PC-3 (cell line): ENCODE measurements around the gene DZIP1. TPM values are rescaled to one million over a fixed set of nuclear protein-coding genes. Genes with fewer than 3 reads are reported as not detected.

Experiments used
- ATAC-seq: fragments of 200-7000 bp; cut with Tn5 transposase; 2 replicates; pipeline ENCODE4 v1.9.1; 2020; ENCODE audit warnings: mild to moderate bottlenecking, moderate library complexity
- BruUV-seq: library from RNA; stranded (reverse); fragments of 400-500 nt; replicated peaks from 2 replicates; lab custom pipeline; 2021; lab: Mats Ljungman, UMichigan
- CTCF ChIA-PET: fragments of 300-600 bp; sonication (Branson Sonifier 250); formaldehyde crosslinking; loops from one replicate; lab custom pipeline; 2022; ENCODE audit warnings: antibody characterized with exemption; lab: Charles Lee
- POLR2A ChIA-PET: fragments of 300-600 bp; sonication (Branson Sonifier 250); formaldehyde crosslinking; loops from one replicate; lab custom pipeline; 2022; ENCODE audit warnings: antibody characterized with exemption; ENCODE audit not compliant: unreplicated experiment; lab: Charles Lee
- DNase-seq: peaks from one replicate; pipeline ENCODE4 v3.0.0-alpha.2; 2015
- H2AFZ ChIP-seq: fragments of 300-600 bp; sonication (generic); 2 replicates; pipeline ENCODE4 v1.6.0; 2016; ENCODE audit warnings: antibody characterized with exemption, low read length
- H3F3A ChIP-seq: fragments of 300-600 bp; sonication (generic); one replicate; pipeline ENCODE4 v1.6.0; 2017; ENCODE audit warnings: antibody characterized with exemption, low read length, control low read depth, mild to moderate bottlenecking; ENCODE audit not compliant: unreplicated experiment
- H3K27ac ChIP-seq: fragments of 300-600 bp; sonication (generic); 2 replicates; pipeline ENCODE4 v1.5.1; 2016; ENCODE audit warnings: mild to moderate bottlenecking, low read length
- H3K27me3 ChIP-seq: fragments of 300-600 bp; sonication (generic); 2 replicates; pipeline ENCODE4 v1.6.1; 2016; ENCODE audit warnings: low read length, mixed read lengths
- H3K36me3 ChIP-seq: fragments of 300-600 bp; sonication (generic); 2 replicates; pipeline ENCODE4 v1.6.1; 2016; ENCODE audit warnings: low read depth, mixed run types, low read length, mixed read lengths
- H3K4me1 ChIP-seq: fragments of 300-600 bp; sonication (generic); 2 replicates; pipeline ENCODE4 v1.5.1; 2016; ENCODE audit warnings: low read length; ENCODE audit not compliant: insufficient read depth
- H3K4me2 ChIP-seq: fragments of 300-600 bp; sonication (generic); 2 replicates; pipeline ENCODE4 v1.6.0; 2016; ENCODE audit warnings: low read length
- H3K4me3 ChIP-seq: fragments of 300-600 bp; sonication (generic); 2 replicates; pipeline ENCODE4 v1.5.1; 2016; ENCODE audit warnings: mild to moderate bottlenecking, low read length, mixed read lengths
- H3K79me2 ChIP-seq: fragments of 300-600 bp; sonication (generic); 2 replicates; pipeline ENCODE4 v1.6.1; 2017; ENCODE audit warnings: low read length, mixed read lengths
- H3K9ac ChIP-seq: fragments of 300-600 bp; sonication (generic); 2 replicates; pipeline ENCODE4 v1.6.0; 2016; ENCODE audit warnings: mild to moderate bottlenecking, low read length
- H3K9me2 ChIP-seq: fragments of 300-600 bp; sonication (generic); replicated peaks from 2 replicates; pipeline ENCODE4 v1.6.1; 2016; ENCODE audit warnings: mixed run types, low read length, mixed read lengths
- H3K9me3 ChIP-seq: fragments of 300-600 bp; sonication (generic); 2 replicates; pipeline ENCODE4 v1.6.1; 2016; ENCODE audit warnings: low read length, mixed read lengths
- H4K20me1 ChIP-seq: fragments of 300-600 bp; sonication (generic); 2 replicates; pipeline ENCODE4 v1.6.1; 2016; ENCODE audit warnings: low read length, mixed read lengths
- CTCF ChIP-seq: fragments of 300-600 bp; sonication (generic); conservative IDR thresholded peaks from 2 replicates; pipeline ENCODE4 v1.5.1; 2017; ENCODE audit warnings: antibody characterized with exemption, low read depth, mild to moderate bottlenecking, low read length
- EZH2 ChIP-seq: fragments of 300-600 bp; sonication (generic); IDR thresholded peaks from one replicate; pipeline ENCODE4 v1.6.1; 2017; ENCODE audit warnings: antibody characterized with exemption, mild to moderate bottlenecking, low read length; ENCODE audit not compliant: unreplicated experiment
- EZH2phosphoT487 ChIP-seq: fragments of 300-600 bp; sonication (generic); IDR thresholded peaks from 2 replicates; pipeline ENCODE4 v1.6.1; 2018; ENCODE audit warnings: mild to moderate bottlenecking, antibody characterized with exemption, low read length, borderline replicate concordance
- intact Hi-C: fragments of 100-400 bp; cut with micrococcal nuclease; formaldehyde crosslinking; loops from 2 replicates; pipeline ENCODE4 v1.9.0; 2023
- total RNA-seq: library from RNA; depleted of rRNA; stranded (reverse); fragments of >200 nt; gene quantifications from 2 replicates; pipeline ENCODE4 v1.2.3, GENCODE V29; 2014

The DZIP1 gene
- total RNA-seq, 1 experiment from 2014 or later, result 3.5 TPM

GRCh38 chr13:95628488-95628887 is 16.0 kb downstream of the DZIP1 start:
- intact Hi-C loops, result loop anchor here (10.0 kb wide), 1 partner anchor 94 kb away; no protein-coding TSS in a partner anchor
- Histone ChIP-seq H3K9ac (no peak overlapping the region), H3K27me3 (no peaks in the 10 kb centered on the region), H3F3A (no peaks in the 10 kb centered on the region), H3K9me3 (peaks cover 8% of the 10 kb centered on the region; the same call in 1 of the 2 replicates), H4K20me1 (no peaks in the 10 kb centered on the region), H3K9me2 (no peaks in the 10 kb centered on the region), H3K27ac (no peak overlapping the region), H3K4me3 (no peak overlapping the region), H3K79me2 (no peaks in the 10 kb centered on the region), H3K4me1 (no peaks in the 10 kb centered on the region), H3K36me3 (peaks cover 7% of the 10 kb centered on the region; the same call in 1 of the 2 replicates), H3K4me2 (no peak overlapping the region), H2AFZ (no peak overlapping the region)
- ChIA-PET POLR2A (no interaction called here), CTCF (no interaction called here)
- ATAC-seq (no peak), DNase-seq (no peak)
- TF ChIP-seq EZH2 (no peak), EZH2phosphoT487 (no peak), CTCF (no peak)
- BruUV-seq, result no TSS peak

- Histone ChIP-seq H3K4me1 (no peaks in the 10 kb centered on the region), H3K4me3 (no peak overlapping the region), H3F3A (no peaks in the 10 kb centered on the region), H3K4me2 (no peak overlapping the region), H3K9me2 (no peaks in the 10 kb centered on the region), H4K20me1 (no peaks in the 10 kb centered on the region), H3K36me3 (peaks cover 7% of the 10 kb centered on the region; the same call in 1 of the 2 replicates), H2AFZ (no peak overlapping the region), H3K27me3 (no peaks in the 10 kb centered on the region), H3K79me2 (no peaks in the 10 kb centered on the region), H3K9me3 (peaks cover 8% of the 10 kb centered on the region; the same call in 1 of the 2 replicates), H3K27ac (no peak overlapping the region), H3K9ac (no peak overlapping the region)
- ATAC-seq (no peak), DNase-seq (no peak)
- intact Hi-C loops, result loop anchor here (10.0 kb wide), 1 partner anchor 93 kb away; no protein-coding TSS in a partner anchor
- TF ChIP-seq EZH2phosphoT487 (no peak), CTCF (no peak), EZH2 (no peak)
- CTCF ChIA-PET, result no interaction called here
- BruUV-seq, result no TSS peak
- POLR2A ChIA-PET, result no interaction called here
These were observed 16.9 kb downstream of the DZIP1 start for GRCh38 chr13:95627590-95627989.

GRCh38 chr13:95626768-95627167 is 17.7 kb downstream of the DZIP1 start:
- ATAC-seq (no peak), DNase-seq (no peak)
- Histone ChIP-seq H3K4me3 (no peak overlapping the region), H3K27me3 (no peaks in the 10 kb centered on the region), H3K9ac (no peak overlapping the region), H4K20me1 (no peaks in the 10 kb centered on the region), H3K27ac (no peak overlapping the region), H3K4me1 (no peaks in the 10 kb centered on the region), H3K9me3 (peaks cover 8% of the 10 kb centered on the region; the same call in 1 of the 2 replicates), H3K9me2 (no peaks in the 10 kb centered on the region), H3K36me3 (peaks cover 7% of the 10 kb centered on the region; the same call in 1 of the 2 replicates), H3K79me2 (no peaks in the 10 kb centered on the region), H3F3A (no peaks in the 10 kb centered on the region), H2AFZ (no peak overlapping the region), H3K4me2 (no peak overlapping the region)
- ChIA-PET CTCF (no interaction called here), POLR2A (no interaction called here)
- BruUV-seq, result no TSS peak
- intact Hi-C loops, result loop anchor here (10.0 kb wide), 1 partner anchor 92 kb away; no protein-coding TSS in a partner anchor
- TF ChIP-seq EZH2phosphoT487 (no peak), EZH2 (no peak), CTCF (no peak)
